ENCODE data around the gene GNG11. TPM values are rescaled to one million over a fixed set of nuclear protein-coding genes. Genes with fewer than 3 reads are reported as not detected.

The GNG11 gene
- total RNA-seq, 2 donors from 2014 or later: 1.3 to 3.1 TPM

- Mint-ChIP-seq H3K9me3 (no peaks in the 10 kb centered on the region), H3K27me3 (ENCODE audit: insufficient read depth) (peaks cover 2% of the 10 kb centered on the region), H3K36me3 (ENCODE audit: low read depth) (no peaks in the 10 kb centered on the region), H3K27ac (no peak overlapping the region), H3K4me1 (no peaks in the 10 kb centered on the region), H3K4me3 (no peak overlapping the region)
- no peaks in the 10 kb centered on the region for H3K27me3 ChIP-seq (ENCODE audit: control insufficient read depth, insufficient read depth, low read length, poor library complexity, severe bottlenecking)
- 88 to 93% methylated on average over 1 to 5 of the region's 5 CpGs for WGBS, 2 experiments (ENCODE audit: insufficient coverage in 1 of 2, insufficient read length in 1 of 2)
- H3K9ac ChIP-seq (ENCODE audit: extremely low read depth, low read length, poor library complexity, severe bottlenecking): no peak overlapping the region
- H3K9me3 ChIP-seq (ENCODE audit: control insufficient read depth, low read length): no peaks in the 10 kb centered on the region
- TF ChIP-seq CTCF (conservative IDR thresholded peaks at IDR 0.05): no peak
- H3K36me3 ChIP-seq (ENCODE audit: control insufficient read depth, insufficient read depth, low read length): no peaks in the 10 kb centered on the region
- no peaks in the 10 kb centered on the region for H3K4me1 ChIP-seq (ENCODE audit: control insufficient read depth, insufficient read depth, low read length)
- no peak overlapping the region for H3K27ac ChIP-seq (ENCODE audit: low read depth, low read length)
- DNase-seq: no peak
- H3K4me3 ChIP-seq (ENCODE audit: low read length): no peak overlapping the region
These were observed 42.7 kb downstream of the GNG11 start for GRCh38 chr7:93964262-93964661.

GRCh38 chr7:93964813-93965212 lies 43.3 kb downstream of the GNG11 start:
- TF ChIP-seq CTCF (conservative IDR thresholded peaks at IDR 0.05): no peak
- Mint-ChIP-seq H3K36me3 (ENCODE audit: low read depth) (no peaks in the 10 kb centered on the region), H3K27me3 (ENCODE audit: insufficient read depth) (peaks cover 2% of the 10 kb centered on the region), H3K27ac (no peak overlapping the region), H3K4me1 (no peaks in the 10 kb centered on the region), H3K4me3 (no peak overlapping the region), H3K9me3 (no peaks in the 10 kb centered on the region)
- Histone ChIP-seq H3K9ac (ENCODE audit: extremely low read depth, low read length, poor library complexity, severe bottlenecking) (no peak overlapping the region), H3K27me3 (ENCODE audit: control insufficient read depth, insufficient read depth, low read length, poor library complexity, severe bottlenecking) (no peaks in the 10 kb centered on the region), H3K4me3 (ENCODE audit: low read length) (no peak overlapping the region), H3K4me1 (ENCODE audit: control insufficient read depth, insufficient read depth, low read length) (no peaks in the 10 kb centered on the region), H3K36me3 (ENCODE audit: control insufficient read depth, insufficient read depth, low read length) (no peaks in the 10 kb centered on the region), H3K27ac (ENCODE audit: low read depth, low read length) (no peak overlapping the region), H3K9me3 (ENCODE audit: control insufficient read depth, low read length) (no peaks in the 10 kb centered on the region)
- DNase-seq: no peak
- WGBS, 2 experiments (ENCODE audit: insufficient coverage in 1 of 2, insufficient read length in 1 of 2): 91% methylated on average over 3 of the region's 3 CpGs; no CpG with 5 or more reads in 1 of the 2 experiments

DNA sequence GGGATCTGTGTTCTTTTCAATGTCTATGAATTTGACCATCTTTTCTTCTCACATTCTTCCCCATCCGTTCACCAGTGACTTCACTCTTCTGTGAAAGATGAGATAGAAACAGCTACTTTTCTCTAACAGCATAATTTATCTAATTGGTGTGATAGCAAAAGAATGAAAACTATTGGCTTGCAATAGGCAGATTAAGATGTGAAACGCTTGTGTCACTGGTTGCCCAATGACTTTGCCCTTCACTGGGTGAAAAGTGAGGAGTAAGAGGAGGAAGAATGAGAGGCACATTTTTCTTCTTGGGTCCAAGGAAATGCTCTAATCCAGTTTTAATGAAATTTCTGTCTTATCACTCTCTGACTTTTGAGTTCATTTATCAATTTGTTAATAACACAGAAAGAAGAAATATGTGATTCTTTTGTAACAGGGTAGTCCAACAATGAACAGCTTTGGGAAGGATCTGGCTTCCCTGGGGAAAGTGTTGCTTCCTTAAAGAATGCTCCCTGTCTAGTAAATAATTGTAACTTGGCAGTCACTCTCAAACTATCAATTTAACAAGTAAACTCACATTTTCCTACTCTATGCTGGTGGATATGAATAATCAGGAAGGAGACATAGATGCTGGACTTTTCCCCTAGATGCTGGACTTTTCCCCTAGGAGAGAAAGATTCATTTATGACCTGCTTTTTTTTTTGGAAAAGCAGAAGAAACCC lies 47.5 kb downstream of the GNG11 start:
- H3K36me3 ChIP-seq (ENCODE audit: control insufficient read depth, insufficient read depth, low read length): no peaks in the 10 kb centered on the region
- no peaks in the 10 kb centered on the region for H3K27me3 ChIP-seq (ENCODE audit: control insufficient read depth, insufficient read depth, low read length, poor library complexity, severe bottlenecking)
- TF ChIP-seq CTCF (conservative IDR thresholded peaks at IDR 0.05): no peak
- no peaks in the 10 kb centered on the region for H3K9me3 ChIP-seq (ENCODE audit: control insufficient read depth, low read length)
- H3K9ac ChIP-seq (ENCODE audit: extremely low read depth, low read length, poor library complexity, severe bottlenecking): no peak overlapping the region
- DNase-seq: no peak
- H3K27ac Mint-ChIP-seq: no peak overlapping the region
- H3K36me3 Mint-ChIP-seq (ENCODE audit: low read depth): no peaks in the 10 kb centered on the region
- H3K27me3 Mint-ChIP-seq (ENCODE audit: insufficient read depth): peaks cover 2% of the 10 kb centered on the region
- no peaks in the 10 kb centered on the region for H3K4me1 ChIP-seq (ENCODE audit: control insufficient read depth, insufficient read depth, low read length)
- H3K9me3 Mint-ChIP-seq: no peaks in the 10 kb centered on the region
- no peak overlapping the region for H3K4me3 ChIP-seq (ENCODE audit: low read length)
- H3K27ac ChIP-seq (ENCODE audit: low read depth, low read length): no peak overlapping the region
- H3K4me1 Mint-ChIP-seq: no peaks in the 10 kb centered on the region
- WGBS, 2 experiments (ENCODE audit: insufficient coverage in 1 of 2, insufficient read length in 1 of 2): 73% methylated on average over 1 of the region's 2 CpGs; no CpG with 5 or more reads in 1 of the 2 experiments
- H3K4me3 Mint-ChIP-seq: no peak overlapping the region

Data from endodermal cell (in vitro differentiated cells).